Sigmoid colon (tissue), 7 donors: ENCODE measurements around the gene ST6GALNAC3. TPM values are rescaled to one million over a fixed set of nuclear protein-coding genes. Genes with fewer than 3 reads are reported as not detected.

ENCODE experiments used
- DNase-seq: peaks from one replicate; pipeline ENCODE4 v3.0.0-alpha.2; 2019
- H3K27ac ChIP-seq, 4 donors: fragments of 200-600 bp; sonication (generic); one replicate each; pipeline ENCODE4 v1.5.1; 2016 to 2019; ENCODE audit warnings: mild to moderate bottlenecking in 1 of 4
- H3K27me3 ChIP-seq, 3 donors: fragments of 200-600 bp; sonication (generic); one replicate each; pipeline ENCODE4 v1.5.1; 2019; ENCODE audit warnings: mild to moderate bottlenecking in 1 of 3
- H3K36me3 ChIP-seq, 4 donors: fragments of 200-600 bp; sonication (generic); one replicate each; pipeline ENCODE4 v1.5.1; 2016 to 2019
- H3K4me1 ChIP-seq, 4 donors: fragments of 200-600 bp; sonication (generic); one replicate each; pipeline ENCODE4 v1.5.1; 2017 to 2019
- H3K4me3 ChIP-seq, 4 donors: fragments of 200-600 bp; sonication (generic); one replicate each; pipeline ENCODE4 v1.5.1; 2017 to 2019; ENCODE audit warnings: mild to moderate bottlenecking in 2 of 4, moderate library complexity in 1 of 4
- H3K9me3 ChIP-seq, 4 donors: fragments of 200-600 bp in 3 of 4; sonication (generic) in 3 of 4; one replicate each; pipeline versions ENCODE4 v1.5.1 to v1.6.1; 2013 to 2019
- EP300 ChIP-seq, 4 donors: sonication (generic); formaldehyde crosslinking; IDR thresholded peaks; one replicate each; pipeline ENCODE4 v1.6.1; 2017; ENCODE audit warnings: antibody characterized with exemption in 4 of 4
- POLR2A ChIP-seq, 2 donors: fragments of 450-650 bp; IDR thresholded peaks; one replicate each; pipeline ENCODE4 v1.6.1; 2016; ENCODE audit warnings: antibody characterized with exemption in 2 of 2, mild to moderate bottlenecking in 2 of 2, moderate library complexity in 2 of 2
- POLR2AphosphoS5 ChIP-seq, 4 donors: sonication (generic); formaldehyde crosslinking; IDR thresholded peaks; one replicate each; pipeline ENCODE4 v1.6.1; 2017; ENCODE audit warnings: antibody characterized with exemption in 4 of 4
- WGBS, 2 donors: extraction: QIAGEN DNeasy Blood & Tissue Kit; methylation state at CpG; one replicate each; pipeline ENCODE4 v1.1.7; 2013; 5-methylcytosine and 5-hydroxymethylcytosine counted together
- intact Hi-C: fragments of 100-400 bp; cut with DNase I; formaldehyde crosslinking; loops from one replicate; pipeline ENCODE4 v1.15.1; 2023
- polyA plus RNA-seq, 3 donors: library from polyadenylated mRNA; stranded (reverse); fragments of 200-250 nt; gene quantifications; one replicate each; pipeline ENCODE4 v1.2.3, GENCODE V29; 2013
- total RNA-seq, 4 donors: library from RNA; depleted of rRNA; stranded (reverse); fragments of >200 nt; gene quantifications; one replicate each; pipeline ENCODE4 v1.1.0, GENCODE V29; 2016
- TF ChIP-seq, protein P1 (sequence below), 4 experiments: fragments of 450-650 bp in 3 of 4; fragments of 200-600 bp in 1 of 4; IDR thresholded peaks; one replicate each; pipeline ENCODE4 v1.5.1; 2016 to 2019; ENCODE audit warnings: antibody characterized with exemption in 4 of 4, mild to moderate bottlenecking in 3 of 4, moderate library complexity in 2 of 4
- donor health status: healthy with polysubstance abuse.
- donor health status: Bipolar disorder and iron deficiency.
- donor health status: healthy.

Gene ST6GALNAC3
- total and polyA plus RNA-seq, 7 donors = 1.6 to 7.5 (median 2.5) TPM

DNA sequence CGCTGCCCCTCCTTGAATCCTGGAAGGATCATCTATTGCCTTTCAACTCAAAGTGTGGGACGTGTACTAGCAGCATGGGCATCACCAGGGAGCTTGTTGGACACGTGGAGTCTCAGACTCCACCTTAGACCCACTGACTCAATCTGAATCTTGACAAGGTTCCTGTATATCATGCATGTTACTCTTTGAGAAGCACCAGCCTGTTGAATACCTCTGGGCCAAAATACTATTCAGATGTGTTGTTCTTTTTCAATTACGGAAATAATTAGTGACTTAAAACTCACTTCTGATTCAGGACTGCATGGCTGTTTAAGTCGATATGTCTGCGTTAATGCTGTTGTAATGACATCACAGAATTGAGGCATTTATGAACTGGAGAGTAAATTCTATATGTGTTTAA, 70.8 kb downstream of the ST6GALNAC3 start:
- Histone ChIP-seq H3K4me1 (peaks cover 0 to under 1% (median 0%) of the 10 kb centered on the region in 4 donors), H3K4me3 (no peak overlapping the region), H3K9me3 (no peaks in the 10 kb centered on the region), H3K27me3 (no peaks in the 10 kb centered on the region), H3K27ac (no peak overlapping the region), H3K36me3 (no peaks in the 10 kb centered on the region)
- 81 to 91% methylated on average over 6 of the region's 6 CpGs for WGBS, 2 donors
- TF ChIP-seq POLR2A (IDR thresholded peaks at IDR 0.05) (no peak), EP300 (IDR thresholded peaks at IDR 0.05) (no peak), POLR2AphosphoS5 (IDR thresholded peaks at IDR 0.05) (no peak)
- TF ChIP-seq, protein P1, sequence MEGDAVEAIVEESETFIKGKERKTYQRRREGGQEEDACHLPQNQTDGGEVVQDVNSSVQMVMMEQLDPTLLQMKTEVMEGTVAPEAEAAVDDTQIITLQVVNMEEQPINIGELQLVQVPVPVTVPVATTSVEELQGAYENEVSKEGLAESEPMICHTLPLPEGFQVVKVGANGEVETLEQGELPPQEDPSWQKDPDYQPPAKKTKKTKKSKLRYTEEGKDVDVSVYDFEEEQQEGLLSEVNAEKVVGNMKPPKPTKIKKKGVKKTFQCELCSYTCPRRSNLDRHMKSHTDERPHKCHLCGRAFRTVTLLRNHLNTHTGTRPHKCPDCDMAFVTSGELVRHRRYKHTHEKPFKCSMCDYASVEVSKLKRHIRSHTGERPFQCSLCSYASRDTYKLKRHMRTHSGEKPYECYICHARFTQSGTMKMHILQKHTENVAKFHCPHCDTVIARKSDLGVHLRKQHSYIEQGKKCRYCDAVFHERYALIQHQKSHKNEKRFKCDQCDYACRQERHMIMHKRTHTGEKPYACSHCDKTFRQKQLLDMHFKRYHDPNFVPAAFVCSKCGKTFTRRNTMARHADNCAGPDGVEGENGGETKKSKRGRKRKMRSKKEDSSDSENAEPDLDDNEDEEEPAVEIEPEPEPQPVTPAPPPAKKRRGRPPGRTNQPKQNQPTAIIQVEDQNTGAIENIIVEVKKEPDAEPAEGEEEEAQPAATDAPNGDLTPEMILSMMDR (IDR thresholded peaks at IDR 0.05) = no peak
- DNase-seq = no peak
- intact Hi-C loops = no loop called here

DNA sequence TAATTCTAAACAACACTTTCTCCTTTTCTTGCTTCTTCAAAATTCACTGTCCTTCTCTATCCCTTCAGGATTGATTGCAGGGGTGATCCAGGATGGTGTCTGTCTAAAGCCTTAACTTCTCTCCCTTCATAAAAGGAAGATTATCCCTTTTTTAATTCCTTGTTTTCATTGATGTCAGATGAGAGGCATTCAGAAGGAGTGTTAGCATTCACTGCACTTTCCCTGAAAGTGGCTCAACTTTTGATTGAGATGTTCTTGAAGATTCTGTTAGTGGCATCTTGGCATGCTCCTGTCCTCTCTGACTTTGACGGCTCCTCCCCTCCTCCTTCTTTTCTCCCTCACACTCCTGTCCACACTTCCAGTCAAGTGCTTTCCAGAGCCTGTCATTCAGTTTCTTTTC, 71.6 kb downstream of the ST6GALNAC3 start:
- intact Hi-C loops = no loop called here
- DNase-seq = no peak
- Histone ChIP-seq H3K4me1 (no peaks in the 10 kb centered on the region), H3K9me3 (no peaks in the 10 kb centered on the region), H3K4me3 (no peak overlapping the region), H3K27me3 (no peaks in the 10 kb centered on the region), H3K36me3 (no peaks in the 10 kb centered on the region), H3K27ac (no peak overlapping the region)
- no peak for TF ChIP-seq POLR2A (IDR thresholded peaks at IDR 0.05)
- TF ChIP-seq EP300 (IDR thresholded peaks at IDR 0.05) = no peak
- no peak for TF ChIP-seq POLR2AphosphoS5 (IDR thresholded peaks at IDR 0.05)
- 90 to 97% methylated on average over 1 of the region's 1 CpG for WGBS, 2 donors

GRCh38 chr1:76147917-76148316, 73.4 kb downstream of the ST6GALNAC3 start:
- TF ChIP-seq POLR2A (IDR thresholded peaks at IDR 0.05) (no peak), EP300 (IDR thresholded peaks at IDR 0.05) (no peak), POLR2AphosphoS5 (IDR thresholded peaks at IDR 0.05) (no peak)
- TF ChIP-seq, protein P1 (IDR thresholded peaks at IDR 0.05) = no peak
- intact Hi-C loops = no loop called here
- DNase-seq = no peak
- Histone ChIP-seq H3K4me1 (no peaks in the 10 kb centered on the region), H3K9me3 (no peaks in the 10 kb centered on the region), H3K36me3 (no peaks in the 10 kb centered on the region), H3K4me3 (no peak overlapping the region), H3K27ac (no peak overlapping the region), H3K27me3 (no peaks in the 10 kb centered on the region)
- 79 to 89% methylated on average over 4 of the region's 4 CpGs for WGBS, 2 donors

DNA sequence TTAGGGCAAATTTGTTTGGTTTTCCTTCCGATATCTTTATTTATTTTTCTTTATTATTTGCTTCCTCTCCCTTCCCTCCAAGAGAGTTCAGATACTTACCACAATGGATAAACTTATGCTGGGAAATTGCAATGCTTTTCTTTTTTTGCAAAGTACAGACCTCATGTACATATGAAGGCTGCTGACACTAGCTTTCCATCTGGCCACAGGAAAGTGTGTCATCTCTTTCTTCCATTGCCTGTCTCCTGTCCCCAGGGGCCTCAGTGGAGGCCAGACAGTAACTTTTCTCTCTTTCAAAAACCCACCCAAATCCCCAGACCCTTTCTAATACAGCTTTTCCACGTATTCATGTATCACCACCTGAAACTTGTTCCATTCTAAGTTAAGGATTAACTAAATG, 73.9 kb downstream of the ST6GALNAC3 start:
- no peak overlapping the region for H3K4me3 ChIP-seq
- intact Hi-C loops = no loop called here
- TF ChIP-seq EP300 (IDR thresholded peaks at IDR 0.05) = no peak
- no peak for TF ChIP-seq POLR2A (IDR thresholded peaks at IDR 0.05)
- TF ChIP-seq, protein P1 (IDR thresholded peaks at IDR 0.05) = no peak
- no peak for TF ChIP-seq POLR2AphosphoS5 (IDR thresholded peaks at IDR 0.05)
- no peaks in the 10 kb centered on the region for H3K9me3 ChIP-seq
- no peak overlapping the region for H3K27ac ChIP-seq
- 79 to 80% methylated on average over 2 of the region's 2 CpGs for WGBS, 2 donors
- no peaks in the 10 kb centered on the region for H3K36me3 ChIP-seq
- no peaks in the 10 kb centered on the region for H3K27me3 ChIP-seq
- no peaks in the 10 kb centered on the region for H3K4me1 ChIP-seq
- DNase-seq = no peak

- intact Hi-C loops = loop anchor here (5.0 to 10.0 kb wide), 2 partner anchors 162 to 971 kb away; no protein-coding TSS in a partner anchor
- no peaks in the 10 kb centered on the region for H3K9me3 ChIP-seq
- H3K36me3 ChIP-seq = no peaks in the 10 kb centered on the region
- H3K27ac ChIP-seq = no peak overlapping the region
- no peak for DNase-seq
- H3K4me3 ChIP-seq = no peak overlapping the region
- no peaks in the 10 kb centered on the region for H3K27me3 ChIP-seq
- H3K4me1 ChIP-seq = peaks cover 0 to 14% (median 4%) of the 10 kb centered on the region in 4 donors
- 84% methylated on average over 8 of the region's 8 CpGs for WGBS, 2 donors
- TF ChIP-seq EP300 (IDR thresholded peaks at IDR 0.05) = no peak
- TF ChIP-seq POLR2A (IDR thresholded peaks at IDR 0.05) = no peak
- TF ChIP-seq POLR2AphosphoS5 (IDR thresholded peaks at IDR 0.05) = no peak
- TF ChIP-seq, protein P1 (IDR thresholded peaks at IDR 0.05) = no peak
These were observed 79.3 kb downstream of the ST6GALNAC3 start for GRCh38 chr1:76153841-76154205.
